ENCODE measurements around the gene SLC6A5. TPM values are rescaled to one million over a fixed set of nuclear protein-coding genes. Genes with fewer than 3 reads are reported as not detected.

SLC6A5 gene
- total RNA-seq (2022; extraction: Qiagen RNA extraction; ENCODE audit: low read depth): not detected in 5 replicates

GRCh38 chr11:20599221-20600019 lies at the start of gene SLC6A5:
SLC6A5 (plus strand) TSS chr11:20599608; CDS start chr11:20599673, 65 bp downstream.

GRCh38 chr11:20668844-20669819 lies 69.7 kb downstream of the SLC6A5 start, which contains the start of gene NELL1:
NELL1 (plus strand) TSS chr11:20669586.

Other genes starting within 250 kb of the SLC6A5 start
- 176 to 201 TPM (median 184 TPM) in 5 replicates for gene HTATIP2, start 235.9 kb upstream of the SLC6A5 start, total RNA-seq (2022; extraction: Qiagen RNA extraction; ENCODE audit: low read depth)
- gene PRMT3, start 211.9 kb upstream of the SLC6A5 start, total RNA-seq (2022; extraction: Qiagen RNA extraction; ENCODE audit: low read depth): 23.1 to 38.8 TPM (median 32.5 TPM) in 5 replicates
- not detected in 5 replicates for gene NELL1, start 70.0 kb downstream of the SLC6A5 start, total RNA-seq (2022; extraction: Qiagen RNA extraction; ENCODE audit: low read depth)